Lower leg skin (tissue), 4 donors: ENCODE results near the gene ATP2B3. TPM values are rescaled to one million over a fixed set of nuclear protein-coding genes. Genes with fewer than 3 reads are reported as not detected.

ENCODE experiments used
- DNase-seq, 2 donors: peaks; one replicate each; pipeline ENCODE4 v3.0.0-alpha.2; 2019; ENCODE audit warnings: low spot score in 2 of 2
- H3K4me3 ChIP-seq: fragments of 200-600 bp; sonication (generic); 2 replicates; pipeline ENCODE4 v1.5.1; 2017; ENCODE audit warnings: mild to moderate bottlenecking, low read depth; ENCODE audit not compliant: poor library complexity, severe bottlenecking
- CTCF ChIP-seq, 3 donors: fragments of 450-650 bp; IDR thresholded peaks; one replicate each; pipeline ENCODE4 v1.5.1; 2016; ENCODE audit warnings: antibody characterized with exemption in 3 of 3, mild to moderate bottlenecking in 3 of 3, moderate library complexity in 2 of 3
- POLR2A ChIP-seq, 2 donors: fragments of 450-650 bp; IDR thresholded peaks; one replicate each; pipeline ENCODE4 v1.6.1; 2016 to 2017; ENCODE audit warnings: antibody characterized with exemption in 2 of 2, mild to moderate bottlenecking in 1 of 2, moderate library complexity in 1 of 2
- WGBS, 2 donors: methylation state at CpG; one replicate each; pipeline ENCODE4 v1.1.5; 2018; 5-methylcytosine and 5-hydroxymethylcytosine counted together
- intact Hi-C: fragments of 100-400 bp; cut with DNase I; formaldehyde crosslinking; loops from one replicate; pipeline ENCODE4 v1.15.0; 2023; ENCODE audit warnings: low total_unique reads
- total RNA-seq, 4 donors: library from RNA; depleted of rRNA; stranded (reverse); fragments of >200 nt; gene quantifications; one replicate each; pipeline ENCODE4 v1.1.0, GENCODE V29; 2016

ATP2B3 gene
- total RNA-seq, 4 donors from 2014 or later = 0.07 TPM; not detected in 3

- no peak overlapping the region for H3K4me3 ChIP-seq
- intact Hi-C loops = loop anchor here (10.0 kb wide), 1 partner anchor 537 kb away; no protein-coding TSS in a partner anchor
- TF ChIP-seq CTCF (IDR thresholded peaks at IDR 0.05) = no peak
- no peak for TF ChIP-seq POLR2A (IDR thresholded peaks at IDR 0.05)
Measured at GRCh38 chrX:153502131-153502530, 15.3 kb upstream of the ATP2B3 start.

GRCh38 chrX:153502796-153503195, 14.6 kb upstream of the ATP2B3 start:
- intact Hi-C loops = loop anchor here (10.0 kb wide), 1 partner anchor 538 kb away; no protein-coding TSS in a partner anchor
- no peak overlapping the region for H3K4me3 ChIP-seq
- TF ChIP-seq CTCF (IDR thresholded peaks at IDR 0.05) = no peak
- TF ChIP-seq POLR2A (IDR thresholded peaks at IDR 0.05) = no peak
- WGBS, 2 donors = 66 to 75% methylated on average over 4 to 9 of the region's 14 CpGs
- DNase-seq = no peak

More at GRCh38 chrX:153502131-153502530, 15.3 kb upstream of the ATP2B3 start:
- 71% methylated on average over 10 of the region's 10 CpGs; no CpG with 5 or more reads in 1 of the 2 donors for WGBS, 2 donors
- no peak for DNase-seq

DNA sequence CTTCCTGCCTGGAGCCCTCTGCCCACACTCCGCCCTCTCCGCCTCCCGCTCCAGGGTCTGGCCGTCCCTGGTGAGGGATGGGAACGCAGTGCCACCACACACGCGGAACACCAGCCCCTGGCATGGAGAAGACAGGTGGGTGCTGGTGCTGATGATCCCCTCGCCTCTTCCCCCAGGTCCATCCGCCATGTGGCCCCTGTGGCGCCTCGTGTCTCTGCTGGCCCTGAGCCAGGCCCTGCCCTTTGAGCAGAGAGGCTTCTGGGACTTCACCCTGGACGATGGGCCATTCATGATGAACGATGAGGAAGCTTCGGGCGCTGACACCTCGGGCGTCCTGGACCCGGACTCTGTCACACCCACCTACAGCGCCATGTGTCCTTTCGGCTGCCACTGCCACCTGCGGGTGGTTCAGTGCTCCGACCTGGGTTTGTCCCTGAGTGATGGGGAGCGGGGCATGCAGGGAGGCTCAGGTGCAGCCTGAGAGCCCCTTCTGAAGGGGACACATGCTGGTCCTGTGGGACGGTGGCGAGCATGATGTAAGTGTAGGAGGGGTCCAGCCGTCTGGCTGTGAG, 12.9 kb upstream of the ATP2B3 start:
- H3K4me3 ChIP-seq = no peak overlapping the region
- WGBS, 2 donors = 76 to 84% methylated on average over 9 to 25 of the region's 26 CpGs
- intact Hi-C loops = loop anchor here (10.0 kb wide), 1 partner anchor 540 kb away; no protein-coding TSS in a partner anchor
- TF ChIP-seq POLR2A (IDR thresholded peaks at IDR 0.05) (no peak), CTCF (IDR thresholded peaks at IDR 0.05) (no peak)
- no peak for DNase-seq

DNA sequence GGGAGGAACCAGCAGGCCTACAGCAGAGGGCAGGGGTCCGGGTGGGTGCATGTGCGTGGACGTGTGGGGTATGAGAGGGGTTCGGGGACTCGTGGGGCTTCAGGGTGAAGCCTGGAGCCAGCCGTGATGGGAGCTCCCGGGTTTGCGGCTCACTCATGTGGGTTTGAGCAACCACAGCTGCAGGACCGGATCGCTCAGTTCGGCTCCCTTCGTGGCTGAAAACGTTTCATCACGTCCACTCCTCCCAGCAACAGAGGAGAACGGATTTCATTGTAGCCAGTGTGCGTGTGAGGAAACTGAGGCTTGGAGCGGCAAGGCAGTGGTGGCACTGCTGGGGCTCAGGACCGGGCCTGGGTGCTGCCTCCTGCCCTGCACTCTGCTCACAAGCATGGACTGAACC, 12.1 kb upstream of the ATP2B3 start:
- 76 to 77% methylated on average over 13 to 18 of the region's 18 CpGs for WGBS, 2 donors
- intact Hi-C loops = loop anchor here (10.0 kb wide), 1 partner anchor 541 kb away; no protein-coding TSS in a partner anchor

GRCh38 chrX:153507484-153508178, 9.8 kb upstream of the ATP2B3 start:
- no peak overlapping the region for H3K4me3 ChIP-seq
- no peak for TF ChIP-seq POLR2A (IDR thresholded peaks at IDR 0.05)
- peak in 1 of 3 donors; percentile 43 for TF ChIP-seq CTCF (IDR thresholded peaks at IDR 0.05)
- intact Hi-C loops = loop anchor here (10.0 kb wide), 1 partner anchor 543 kb away; no protein-coding TSS in a partner anchor
- 46 to 60% methylated on average over 4 to 13 of the region's 19 CpGs for WGBS, 2 donors
- DNase-seq = peak; percentile 44 to 96

More for the DNA sequence above, 12.1 kb upstream of the ATP2B3 start:
- TF ChIP-seq POLR2A (IDR thresholded peaks at IDR 0.05) (no peak), CTCF (IDR thresholded peaks at IDR 0.05) (no peak)
- DNase-seq = no peak
- no peak overlapping the region for H3K4me3 ChIP-seq
